GM23338 (cell line): ENCODE measurements around the gene ASAP2. TPM values are rescaled to one million over a fixed set of nuclear protein-coding genes. Genes with fewer than 3 reads are reported as not detected.
A peak's percentile ranks its signal among the peaks of the same experiment; 100 is the strongest.

Experiments
- ATAC-seq: fragments of 200-7000 bp; cut with Tn5 transposase; 3 replicates; pipeline ENCODE4 v1.9.1; 2020
- DNase-seq: peaks from one replicate; pipeline ENCODE4 v3.0.0-alpha.2; 2015; ENCODE audit warnings: low spot score
- H2AFZ ChIP-seq: fragments of 200-600 bp; sonication (generic); 2 replicates; pipeline ENCODE4 v1.8.0; 2016; ENCODE audit warnings: antibody characterized with exemption, mild to moderate bottlenecking, moderate library complexity
- H3F3A ChIP-seq: fragments of 200-600 bp; sonication (generic); replicated peaks from 2 replicates; pipeline ENCODE4 v1.8.0; 2017; ENCODE audit warnings: antibody characterized with exemption, mixed run types, low read depth
- H3K27ac ChIP-seq: fragments of 200-600 bp; sonication (generic); 2 replicates; pipeline ENCODE4 v1.6.1; 2016; ENCODE audit warnings: low read depth
- H3K27me3 ChIP-seq: fragments of 200-600 bp; sonication (generic); 2 replicates; pipeline ENCODE4 v1.8.0; 2016; ENCODE audit warnings: mild to moderate bottlenecking, mixed run types, moderate library complexity; ENCODE audit not compliant: insufficient read depth
- H3K36me3 ChIP-seq: fragments of 200-600 bp; sonication (generic); 2 replicates; pipeline ENCODE4 v1.8.0; 2016; ENCODE audit warnings: mild to moderate bottlenecking; ENCODE audit not compliant: insufficient read depth
- H3K4me1 ChIP-seq: fragments of 200-600 bp; sonication (generic); 2 replicates; pipeline ENCODE4 v1.8.0; 2016; ENCODE audit warnings: mild to moderate bottlenecking, moderate library complexity; ENCODE audit not compliant: insufficient read depth
- H3K4me2 ChIP-seq: fragments of 200-600 bp; sonication (generic); 2 replicates; pipeline ENCODE4 v1.7.1; 2017; ENCODE audit warnings: mixed run types
- H3K4me3 ChIP-seq: fragments of 200-600 bp; sonication (generic); 2 replicates; pipeline ENCODE4 v1.6.1; 2016; ENCODE audit warnings: mixed run types
- H3K79me2 ChIP-seq: fragments of 200-600 bp; sonication (generic); replicated peaks from 2 replicates; pipeline ENCODE4 v1.8.0; 2017; ENCODE audit warnings: mild to moderate bottlenecking; ENCODE audit not compliant: insufficient read depth
- H3K9me2 ChIP-seq: fragments of 200-600 bp; sonication (generic); 2 replicates; pipeline ENCODE4 v1.8.0; 2017; ENCODE audit not compliant: insufficient read depth
- H4K20me1 ChIP-seq: fragments of 200-600 bp; sonication (generic); replicated peaks from 2 replicates; pipeline ENCODE4 v1.8.0; 2017; ENCODE audit warnings: mild to moderate bottlenecking; ENCODE audit not compliant: insufficient read depth
- H3K27ac Mint-ChIP-seq: 2 replicates; pipeline ENCODE4 v1.8.0; 2020; ENCODE audit warnings: inconsistent platforms, mild to moderate bottlenecking, moderate library complexity, mixed read lengths
- H3K27me3 Mint-ChIP-seq: 3 replicates; pipeline ENCODE4 v1.8.0; 2022; ENCODE audit warnings: low read depth, mild to moderate bottlenecking, moderate library complexity, mixed read lengths, inconsistent platforms; ENCODE audit not compliant: insufficient read depth, poor library complexity
- H3K36me3 Mint-ChIP-seq: 3 replicates; pipeline ENCODE4 v1.8.0; 2021; ENCODE audit warnings: low read depth, mild to moderate bottlenecking, inconsistent platforms, moderate library complexity, mixed read lengths
- H3K4me1 Mint-ChIP-seq: 3 replicates; pipeline ENCODE4 v1.8.0; 2020; ENCODE audit warnings: mild to moderate bottlenecking, inconsistent platforms, mixed read lengths
- H3K4me3 Mint-ChIP-seq: 3 replicates; pipeline ENCODE4 v1.8.0; 2021; ENCODE audit warnings: moderate library complexity, mild to moderate bottlenecking, inconsistent platforms, mixed read lengths
- H3K9me3 Mint-ChIP-seq: 3 replicates; pipeline ENCODE4 v1.8.0; 2020; ENCODE audit warnings: moderate library complexity, mild to moderate bottlenecking, inconsistent platforms, mixed read lengths
- JUNB ChIP-seq: IDR thresholded peaks from one replicate; pipeline ENCODE4 v1.6.1; 2016; ENCODE audit warnings: antibody characterized with exemption; ENCODE audit not compliant: unreplicated experiment
- polyA plus RNA-seq: library from polyadenylated mRNA; unstranded; fragments of >200 nt; fragmentation: Nextera tagmentation; extraction: Ambion mirVana; gene quantifications from 2 replicates; pipeline ENCODE4 v1.2.1, GENCODE V29; 2016
- total RNA-seq: library from RNA; depleted of rRNA; stranded (reverse); fragments of >200 nt; shearing (Covaris generic); gene quantifications from 2 replicates; pipeline ENCODE4 v1.2.3, GENCODE V29; 2014
- TF ChIP-seq, protein P1 (sequence below): fragments of 250-450 bp; sonication (Bioruptor Pico); IDR thresholded peaks from 2 replicates; pipeline ENCODE4 v1.5.0; 2020; ENCODE audit warnings: mild to moderate bottlenecking, moderate library complexity
- TF ChIP-seq, protein P2 (sequence below), 2 experiments: fragments of 200-600 bp in 1 of 2; sonication (generic) in 1 of 2; conservative IDR thresholded peaks; 2 replicates each; pipeline versions ENCODE4 v1.5.1 to v1.6.1; 2016 to 2017; ENCODE audit warnings: antibody characterized with exemption in 2 of 2, low read depth in 2 of 2, mild to moderate bottlenecking in 2 of 2, moderate library complexity in 1 of 2

Gene ASAP2
- total and polyA plus RNA-seq, 2 experiments from 2014 or later: 2.6 to 15.6 TPM

DNA sequence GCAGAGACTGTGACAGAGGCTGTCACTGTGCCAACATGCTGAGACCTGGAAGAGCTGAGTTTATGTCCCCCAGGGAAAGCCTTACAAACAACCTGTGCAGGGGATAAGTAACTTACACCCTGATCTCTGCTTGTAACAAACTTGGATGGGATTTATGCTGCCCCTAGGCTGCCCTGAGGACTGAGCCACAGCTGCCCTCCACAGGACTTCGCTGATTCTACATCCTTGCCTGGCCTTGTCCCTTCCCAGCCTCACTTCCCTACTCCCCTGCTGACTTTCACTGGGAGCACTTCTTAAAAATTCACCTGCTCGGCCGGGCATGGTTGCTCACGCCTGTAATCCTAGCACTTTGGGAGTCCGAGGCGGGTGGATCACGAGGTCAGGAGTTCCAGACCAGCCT, 45.9 kb upstream of the ASAP2 start:
- DNase-seq (peak; percentile 65), ATAC-seq (peak; percentile 99)
- Mint-ChIP-seq H3K27me3 (peaks cover 9% of the 10 kb centered on the region), H3K36me3 (no peaks in the 10 kb centered on the region), H3K9me3 (no peaks in the 10 kb centered on the region), H3K4me3 (no peak overlapping the region), H3K4me1 (no peaks in the 10 kb centered on the region), H3K27ac (no peak overlapping the region)
- Histone ChIP-seq H3K36me3 (no peaks in the 10 kb centered on the region; the same call in 1 of the 2 replicates), H3K9me2 (no peaks in the 10 kb centered on the region), H4K20me1 (no peaks in the 10 kb centered on the region), H3K4me2 (no peak overlapping the region), H3K27me3 (no peaks in the 10 kb centered on the region), H3K4me1 (no peaks in the 10 kb centered on the region), H3K27ac (no peak overlapping the region), H3K79me2 (no peaks in the 10 kb centered on the region), H3K4me3 (no peak overlapping the region), H2AFZ (no peak overlapping the region), H3F3A (no peaks in the 10 kb centered on the region)
- TF ChIP-seq, protein P1, sequence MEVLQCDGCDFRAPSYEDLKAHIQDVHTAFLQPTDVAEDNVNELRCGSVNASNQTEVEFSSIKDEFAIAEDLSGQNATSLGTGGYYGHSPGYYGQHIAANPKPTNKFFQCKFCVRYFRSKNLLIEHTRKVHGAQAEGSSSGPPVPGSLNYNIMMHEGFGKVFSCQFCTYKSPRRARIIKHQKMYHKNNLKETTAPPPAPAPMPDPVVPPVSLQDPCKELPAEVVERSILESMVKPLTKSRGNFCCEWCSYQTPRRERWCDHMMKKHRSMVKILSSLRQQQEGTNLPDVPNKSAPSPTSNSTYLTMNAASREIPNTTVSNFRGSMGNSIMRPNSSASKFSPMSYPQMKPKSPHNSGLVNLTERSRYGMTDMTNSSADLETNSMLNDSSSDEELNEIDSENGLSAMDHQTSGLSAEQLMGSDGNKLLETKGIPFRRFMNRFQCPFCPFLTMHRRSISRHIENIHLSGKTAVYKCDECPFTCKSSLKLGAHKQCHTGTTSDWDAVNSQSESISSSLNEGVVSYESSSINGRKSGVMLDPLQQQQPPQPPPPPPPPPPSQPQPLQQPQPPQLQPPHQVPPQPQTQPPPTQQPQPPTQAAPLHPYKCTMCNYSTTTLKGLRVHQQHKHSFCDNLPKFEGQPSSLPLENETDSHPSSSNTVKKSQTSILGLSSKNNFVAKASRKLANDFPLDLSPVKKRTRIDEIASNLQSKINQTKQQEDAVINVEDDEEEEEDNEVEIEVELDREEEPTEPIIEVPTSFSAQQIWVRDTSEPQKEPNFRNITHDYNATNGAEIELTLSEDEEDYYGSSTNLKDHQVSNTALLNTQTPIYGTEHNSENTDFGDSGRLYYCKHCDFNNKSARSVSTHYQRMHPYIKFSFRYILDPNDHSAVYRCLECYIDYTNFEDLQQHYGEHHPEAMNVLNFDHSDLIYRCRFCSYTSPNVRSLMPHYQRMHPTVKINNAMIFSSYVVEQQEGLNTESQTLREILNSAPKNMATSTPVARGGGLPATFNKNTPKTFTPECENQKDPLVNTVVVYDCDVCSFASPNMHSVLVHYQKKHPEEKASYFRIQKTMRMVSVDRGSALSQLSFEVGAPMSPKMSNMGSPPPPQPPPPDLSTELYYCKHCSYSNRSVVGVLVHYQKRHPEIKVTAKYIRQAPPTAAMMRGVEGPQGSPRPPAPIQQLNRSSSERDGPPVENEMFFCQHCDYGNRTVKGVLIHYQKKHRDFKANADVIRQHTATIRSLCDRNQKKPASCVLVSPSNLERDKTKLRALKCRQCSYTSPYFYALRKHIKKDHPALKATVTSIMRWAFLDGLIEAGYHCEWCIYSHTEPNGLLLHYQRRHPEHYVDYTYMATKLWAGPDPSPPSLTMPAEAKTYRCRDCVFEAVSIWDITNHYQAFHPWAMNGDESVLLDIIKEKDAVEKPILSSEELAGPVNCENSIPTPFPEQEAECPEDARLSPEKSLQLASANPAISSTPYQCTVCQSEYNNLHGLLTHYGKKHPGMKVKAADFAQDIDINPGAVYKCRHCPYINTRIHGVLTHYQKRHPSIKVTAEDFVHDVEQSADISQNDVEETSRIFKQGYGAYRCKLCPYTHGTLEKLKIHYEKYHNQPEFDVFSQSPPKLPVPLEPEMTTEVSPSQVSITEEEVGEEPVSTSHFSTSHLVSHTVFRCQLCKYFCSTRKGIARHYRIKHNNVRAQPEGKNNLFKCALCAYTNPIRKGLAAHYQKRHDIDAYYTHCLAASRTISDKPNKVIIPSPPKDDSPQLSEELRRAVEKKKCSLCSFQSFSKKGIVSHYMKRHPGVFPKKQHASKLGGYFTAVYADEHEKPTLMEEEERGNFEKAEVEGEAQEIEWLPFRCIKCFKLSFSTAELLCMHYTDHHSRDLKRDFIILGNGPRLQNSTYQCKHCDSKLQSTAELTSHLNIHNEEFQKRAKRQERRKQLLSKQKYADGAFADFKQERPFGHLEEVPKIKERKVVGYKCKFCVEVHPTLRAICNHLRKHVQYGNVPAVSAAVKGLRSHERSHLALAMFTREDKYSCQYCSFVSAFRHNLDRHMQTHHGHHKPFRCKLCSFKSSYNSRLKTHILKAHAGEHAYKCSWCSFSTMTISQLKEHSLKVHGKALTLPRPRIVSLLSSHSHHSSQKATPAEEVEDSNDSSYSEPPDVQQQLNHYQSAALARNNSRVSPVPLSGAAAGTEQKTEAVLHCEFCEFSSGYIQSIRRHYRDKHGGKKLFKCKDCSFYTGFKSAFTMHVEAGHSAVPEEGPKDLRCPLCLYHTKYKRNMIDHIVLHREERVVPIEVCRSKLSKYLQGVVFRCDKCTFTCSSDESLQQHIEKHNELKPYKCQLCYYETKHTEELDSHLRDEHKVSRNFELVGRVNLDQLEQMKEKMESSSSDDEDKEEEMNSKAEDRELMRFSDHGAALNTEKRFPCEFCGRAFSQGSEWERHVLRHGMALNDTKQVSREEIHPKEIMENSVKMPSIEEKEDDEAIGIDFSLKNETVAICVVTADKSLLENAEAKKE (CRISPR knock-in tag): no peak
- TF ChIP-seq, protein P2, sequence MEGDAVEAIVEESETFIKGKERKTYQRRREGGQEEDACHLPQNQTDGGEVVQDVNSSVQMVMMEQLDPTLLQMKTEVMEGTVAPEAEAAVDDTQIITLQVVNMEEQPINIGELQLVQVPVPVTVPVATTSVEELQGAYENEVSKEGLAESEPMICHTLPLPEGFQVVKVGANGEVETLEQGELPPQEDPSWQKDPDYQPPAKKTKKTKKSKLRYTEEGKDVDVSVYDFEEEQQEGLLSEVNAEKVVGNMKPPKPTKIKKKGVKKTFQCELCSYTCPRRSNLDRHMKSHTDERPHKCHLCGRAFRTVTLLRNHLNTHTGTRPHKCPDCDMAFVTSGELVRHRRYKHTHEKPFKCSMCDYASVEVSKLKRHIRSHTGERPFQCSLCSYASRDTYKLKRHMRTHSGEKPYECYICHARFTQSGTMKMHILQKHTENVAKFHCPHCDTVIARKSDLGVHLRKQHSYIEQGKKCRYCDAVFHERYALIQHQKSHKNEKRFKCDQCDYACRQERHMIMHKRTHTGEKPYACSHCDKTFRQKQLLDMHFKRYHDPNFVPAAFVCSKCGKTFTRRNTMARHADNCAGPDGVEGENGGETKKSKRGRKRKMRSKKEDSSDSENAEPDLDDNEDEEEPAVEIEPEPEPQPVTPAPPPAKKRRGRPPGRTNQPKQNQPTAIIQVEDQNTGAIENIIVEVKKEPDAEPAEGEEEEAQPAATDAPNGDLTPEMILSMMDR (conservative IDR thresholded peaks at IDR 0.05; ENCODE audit: low read depth in 2 of 2): peak in 1 of 2 experiments; percentile 52; a peak in 2 of 4 replicates

DNA sequence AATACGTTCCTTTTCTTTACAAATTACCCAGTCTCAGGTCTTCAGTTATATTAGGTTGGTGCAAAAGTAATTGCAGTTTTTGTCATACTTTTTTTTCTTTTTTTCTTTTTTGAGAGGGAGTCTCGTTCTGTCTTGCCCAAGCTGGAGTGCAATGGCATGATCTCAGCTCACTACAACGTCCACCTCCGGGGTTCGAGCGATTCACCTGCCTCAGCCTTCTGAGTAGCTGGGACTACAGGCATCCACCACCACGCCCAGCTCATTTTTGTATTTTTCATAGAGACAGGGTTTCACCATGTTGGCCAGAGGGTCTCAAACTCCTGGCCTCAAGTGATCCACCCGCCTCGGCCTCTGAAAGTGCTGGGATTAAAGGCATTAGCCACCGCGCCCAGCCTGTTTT, 43.8 kb upstream of the ASAP2 start:
- Mint-ChIP-seq H3K27ac (no peak overlapping the region), H3K27me3 (peaks cover 3% of the 10 kb centered on the region), H3K36me3 (no peaks in the 10 kb centered on the region), H3K4me1 (no peaks in the 10 kb centered on the region), H3K9me3 (no peaks in the 10 kb centered on the region), H3K4me3 (no peak overlapping the region)
- H3K4me3 ChIP-seq: no peak overlapping the region
- no peaks in the 10 kb centered on the region; the same call in 1 of the 2 replicates for H3K36me3 ChIP-seq
- no peaks in the 10 kb centered on the region for H4K20me1 ChIP-seq
- no peaks in the 10 kb centered on the region for H3K4me1 ChIP-seq
- ATAC-seq: no peak
- no peaks in the 10 kb centered on the region for H3K27me3 ChIP-seq
- no peaks in the 10 kb centered on the region for H3K9me2 ChIP-seq
- H3K4me2 ChIP-seq: no peak overlapping the region
- no peak for DNase-seq
- no peaks in the 10 kb centered on the region for H3K79me2 ChIP-seq
- H3K27ac ChIP-seq: no peak overlapping the region
- H3F3A ChIP-seq: no peaks in the 10 kb centered on the region
- no peak overlapping the region for H2AFZ ChIP-seq
- no peak for TF ChIP-seq JUNB
- TF ChIP-seq, protein P1 (CRISPR knock-in tag): no peak
